Astrocyte of the spinal cord (primary cell): ENCODE results near the gene SESN1.
"Not testable (repeated sequence)": the region's sequence is repeated elsewhere in the genome, so short reads cannot be mapped to it uniquely, and the experiment has no call there.

Source experiments
- DNase-seq: peaks from one replicate; pipeline ENCODE4 v3.0.0; 2011; ENCODE audit warnings: low read depth, low spot score
- H3K4me3 ChIP-seq: 2 replicates; pipeline ENCODE4 v1.5.1; 2011; ENCODE audit warnings: low read depth, mild to moderate bottlenecking, low read length, moderate library complexity
- CTCF ChIP-seq: IDR thresholded peaks from 2 replicates; pipeline ENCODE4 v1.5.1; 2012; ENCODE audit warnings: low read depth, mild to moderate bottlenecking, low read length, inconsistent platforms
- in situ Hi-C: cut with HindIII; loops from 2 replicates; pipeline ENCODE4 v1.10.0; 2017; ENCODE audit warnings: low sequenced_read_pairs

The SESN1 gene

DNA sequence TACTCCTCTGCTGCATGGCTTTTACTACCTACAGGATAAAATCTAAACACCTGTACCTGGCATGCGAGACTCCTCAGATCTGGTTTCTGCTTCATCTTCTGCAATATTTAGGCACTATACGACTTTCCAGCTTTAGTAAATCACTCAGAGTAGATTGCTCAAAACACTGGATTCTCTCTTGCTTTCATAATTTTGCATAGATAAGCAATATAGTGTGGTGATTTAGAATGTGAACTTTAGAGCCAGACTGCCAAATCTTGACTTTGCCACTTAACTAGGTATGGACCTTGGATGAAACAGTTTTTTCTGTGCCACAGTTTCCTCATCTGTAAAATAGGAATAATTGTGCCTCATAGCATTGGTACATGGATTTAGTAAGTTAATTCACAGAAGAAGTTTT, 29.6 kb upstream of the SESN1 start:
- in situ Hi-C loops, result no loop called here
- DNase-seq, result no peak
- no peak for TF ChIP-seq CTCF
- H3K4me3 ChIP-seq, result no peak overlapping the region

DNA sequence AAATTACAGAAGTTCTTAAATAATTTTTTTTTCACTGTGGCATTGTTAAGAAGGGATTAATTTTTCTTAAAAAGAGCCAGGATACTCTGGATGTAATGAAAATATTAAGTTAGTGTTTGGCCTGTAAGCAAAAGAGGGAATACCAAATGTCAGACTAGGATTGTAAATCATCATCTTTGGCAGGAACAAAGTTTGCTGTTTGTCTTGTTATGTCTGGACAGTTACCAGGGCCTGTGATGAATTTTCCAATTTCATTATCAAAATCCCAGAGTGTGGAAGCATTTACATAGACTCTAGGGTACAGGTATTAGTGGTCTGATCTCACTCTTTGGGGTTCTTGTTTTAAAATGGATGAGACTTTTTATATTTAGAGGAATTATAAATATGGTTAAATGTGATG, 26.8 kb upstream of the SESN1 start:
- in situ Hi-C loops, result no loop called here
- no peak for DNase-seq
- no peak overlapping the region for H3K4me3 ChIP-seq
- no peak for TF ChIP-seq CTCF

- no peak for DNase-seq
- H3K4me3 ChIP-seq, result no peak overlapping the region
- TF ChIP-seq CTCF, result no peak
- in situ Hi-C loops, result no loop called here
Measured at GRCh38 chr6:109118871-109119354, 24.3 kb upstream of the SESN1 start.

DNA sequence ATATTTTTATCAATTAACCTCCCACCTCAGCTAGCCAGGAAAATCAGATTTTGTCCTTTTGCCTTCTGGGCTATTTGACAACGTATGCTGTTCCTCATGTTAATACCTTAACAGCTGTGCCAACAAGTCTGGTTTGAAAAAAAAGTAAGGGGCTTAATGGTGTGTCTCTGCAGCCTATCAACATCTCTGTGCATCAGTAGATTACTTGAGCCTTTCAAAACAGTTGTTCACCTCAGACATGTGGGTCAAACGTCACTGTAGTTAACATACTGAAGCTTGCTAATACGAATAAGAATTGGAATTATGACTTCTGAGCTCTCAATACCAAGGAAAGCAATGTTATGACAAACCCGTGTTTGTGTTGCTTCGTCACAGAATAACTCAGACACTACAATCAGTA, 23.7 kb upstream of the SESN1 start:
- in situ Hi-C loops, result no loop called here
- no peak overlapping the region for H3K4me3 ChIP-seq
- no peak for DNase-seq
- no peak for TF ChIP-seq CTCF

DNA sequence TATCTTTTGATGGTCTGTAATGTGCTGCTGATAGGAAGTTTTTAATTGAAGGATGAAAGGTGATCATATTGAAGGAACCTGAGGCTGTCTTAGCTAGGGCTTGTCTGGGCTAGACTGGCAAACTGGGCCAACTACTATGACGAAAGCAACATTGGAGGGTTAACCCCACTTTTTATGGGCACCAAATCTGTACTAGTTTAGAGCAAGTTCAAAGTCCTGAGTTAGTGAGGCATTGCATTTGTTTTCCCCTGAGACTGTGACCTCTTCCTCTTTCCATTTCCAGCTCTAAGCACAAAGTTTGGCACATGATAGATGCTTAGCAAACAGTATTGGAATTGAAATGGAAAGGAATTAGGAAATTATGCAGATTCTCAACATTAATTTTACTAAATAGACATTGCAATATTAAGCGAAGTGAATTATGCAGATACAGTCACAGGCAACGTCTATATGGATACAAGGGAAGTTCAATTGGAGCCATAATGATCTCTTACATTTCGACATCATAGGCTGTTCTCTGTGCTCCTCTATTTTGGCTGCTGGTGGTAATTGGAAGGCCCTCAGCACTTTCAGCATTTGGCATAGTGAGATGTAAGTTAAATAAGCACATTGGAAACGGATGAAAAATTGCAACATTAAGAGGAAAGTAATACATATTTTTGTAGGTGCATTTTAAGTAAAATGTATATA, 22.8 kb upstream of the SESN1 start:
- no peak for TF ChIP-seq CTCF
- no peak overlapping the region for H3K4me3 ChIP-seq
- in situ Hi-C loops, result no loop called here
- no peak for DNase-seq

DNA sequence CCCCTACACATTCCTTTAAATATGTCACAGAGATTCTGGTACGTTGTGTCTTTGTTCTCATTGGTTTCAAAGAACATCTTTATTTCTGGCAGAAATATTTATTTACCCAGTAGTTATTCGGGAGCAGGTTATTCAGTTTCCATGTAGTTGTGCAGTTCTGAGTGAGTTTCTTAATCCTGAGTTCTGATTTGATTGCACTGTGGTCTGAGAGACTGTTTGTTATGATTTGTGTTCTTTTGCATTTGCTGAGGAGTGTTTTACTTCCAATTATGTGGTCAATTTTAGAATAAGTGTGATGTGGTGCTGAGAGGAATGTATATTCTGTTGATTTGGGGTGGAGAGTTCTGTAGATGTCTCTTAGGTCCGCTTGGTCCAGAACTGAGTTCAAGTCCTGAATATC, 18.0 kb upstream of the SESN1 start:
- H3K4me3 ChIP-seq, in situ Hi-C loops: not testable (repeated sequence)

GRCh38 chr6:109109663-109110062, 15.0 kb upstream of the SESN1 start:
- in situ Hi-C loops, H3K4me3 ChIP-seq, DNase-seq: not testable (repeated sequence)

More for the DNA sequence above, 18.0 kb upstream of the SESN1 start:
- DNase-seq, result not testable (repeated sequence)

- in situ Hi-C loops, result no loop called here
- TF ChIP-seq CTCF, result no peak
- no peak overlapping the region for H3K4me3 ChIP-seq
- no peak for DNase-seq
Measured at GRCh38 chr6:109105681-109106080, 11.0 kb upstream of the SESN1 start.
